H1 (cell line): ENCODE data around the gene SLC2A13. TPM values are rescaled to one million over a fixed set of nuclear protein-coding genes. Genes with fewer than 3 reads are reported as not detected.
A peak's percentile ranks its signal among the peaks of the same experiment; 100 is the strongest.

Experiments used
- BCL11A ChIP-seq, 2 experiments: IDR thresholded peaks; one replicate each; pipeline ENCODE4 v1.6.1; 2011; ENCODE audit warnings: low read depth in 2 of 2, low read length in 2 of 2, mild to moderate bottlenecking in 2 of 2
- E2F6 ChIP-seq: IDR thresholded peaks from 2 replicates; pipeline ENCODE4 v1.6.1; 2012; ENCODE audit warnings: inconsistent platforms
- KDM1A ChIP-seq: fragments of 200-600, 300-600 bp; sonication (generic); IDR thresholded peaks from 2 replicates; pipeline ENCODE4 v1.7.1; 2016; ENCODE audit warnings: mild to moderate bottlenecking, low read length, borderline replicate concordance
- RAD21 ChIP-seq, 2 experiments: IDR thresholded peaks in 1 of 2; conservative IDR thresholded peaks in 1 of 2; 2 replicates each; pipeline ENCODE4 v1.6.1; 2011; ENCODE audit warnings: low read depth in 2 of 2, low read length in 2 of 2, improper control_type of control experiment in 1 of 2, inconsistent platforms in 1 of 2, mild to moderate bottlenecking in 1 of 2, moderate library complexity in 1 of 2
- RNF2 ChIP-seq: fragments of 200-900, 300-1000 bp; sonication (generic); IDR thresholded peaks from 2 replicates; pipeline ENCODE4 v1.7.1; 2016; ENCODE audit warnings: borderline replicate concordance, low read depth, mild to moderate bottlenecking, antibody characterized with exemption, low read length; ENCODE audit not compliant: poor library complexity, severe bottlenecking; ENCODE audit errors: missing control alignments
- SUZ12 ChIP-seq: fragments of 200-600 bp; sonication (generic); IDR thresholded peaks from 2 replicates; pipeline ENCODE4 v1.6.1; 2012; ENCODE audit warnings: mild to moderate bottlenecking, inconsistent platforms, low read length, moderate library complexity, mixed read lengths
- polyA plus RNA-seq, 7 experiments: library from polyadenylated mRNA; depleted of rRNA in 3 of 7; stranded (reverse) in 5 of 7; unstranded in 2 of 7; fragments of >200 nt in 5 of 7; fragments of 200-250 nt in 2 of 7; gene quantifications; 1 replicate in 5 of 7; 2 replicates in 1 of 7; 4 replicates in 1 of 7; pipeline versions ENCODE4 v1.2.1 to v1.2.3, GENCODE V29; 2011 to 2013; ENCODE audit warnings: missing spikeins in 2 of 7, mixed read lengths in 2 of 7
- total RNA-seq: library from RNA; stranded (reverse); fragmentation: NEBNext Ultra II Directional; extraction: Animal tissue kit (Norgen Biotek cat#: 25700); gene quantifications from 2 replicates; pipeline ENCODE4 v1.2.1, GENCODE V29; 2021
- TF ChIP-seq, protein P1 (sequence below): IDR thresholded peaks from 2 replicates; pipeline ENCODE4 v1.6.1; 2012; ENCODE audit warnings: inconsistent platforms

SLC2A13 gene
- total and polyA plus RNA-seq, 2 of the 8 experiments (the other 6 are each of a cell fraction or from before 2014, with no cell fraction given), result 2.8 to 9.6 TPM

DNA sequence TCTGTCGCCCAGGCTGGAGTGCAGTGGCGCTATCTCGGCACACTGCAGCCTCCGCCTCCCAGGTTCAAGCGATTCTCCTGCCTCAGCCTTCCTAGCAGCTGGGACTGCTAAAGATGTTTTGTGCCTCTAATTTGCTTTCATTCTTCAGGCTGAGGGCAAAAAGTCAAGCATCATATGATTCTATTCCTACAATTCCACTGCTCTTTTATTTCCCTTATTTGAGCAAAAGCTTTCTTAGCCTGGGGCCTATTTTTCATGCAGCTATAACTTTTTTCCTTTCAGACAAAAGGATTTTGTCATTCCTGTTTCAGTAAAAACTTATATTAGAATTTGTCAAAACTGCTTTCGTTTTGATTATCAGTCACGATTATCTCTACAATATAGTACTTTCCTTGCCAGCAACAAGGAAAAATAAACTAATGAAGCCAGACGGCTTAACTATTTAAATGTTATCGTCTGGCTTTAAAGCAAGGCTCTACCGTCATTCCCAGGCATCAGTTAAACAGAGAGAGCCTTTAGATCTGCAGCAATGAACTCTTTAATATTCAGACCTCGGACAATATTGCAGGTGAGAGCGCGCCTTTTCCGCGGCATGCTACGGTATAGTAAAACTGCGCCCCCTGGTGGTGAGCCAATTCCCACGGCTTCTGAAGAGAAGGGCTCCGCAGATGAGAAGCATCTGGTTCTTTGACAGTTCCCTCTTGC, 1.4 kb upstream of the SLC2A13 start (continued):
- TF ChIP-seq RAD21 (IDR thresholded peaks at IDR 0.05 in 1 of 2, conservative IDR thresholded peaks at IDR 0.05 in 1 of 2; ENCODE audit: low read depth in 2 of 2, low read length in 2 of 2), result peak; percentile 77 to 84
- TF ChIP-seq, protein P1, sequence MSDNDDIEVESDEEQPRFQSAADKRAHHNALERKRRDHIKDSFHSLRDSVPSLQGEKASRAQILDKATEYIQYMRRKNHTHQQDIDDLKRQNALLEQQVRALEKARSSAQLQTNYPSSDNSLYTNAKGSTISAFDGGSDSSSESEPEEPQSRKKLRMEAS, result peak; percentile 82
- no peak for TF ChIP-seq SUZ12
- TF ChIP-seq BCL11A (IDR thresholded peaks at IDR 0.05; ENCODE audit: low read depth in 2 of 2, low read length in 2 of 2), result no peak
- no peak for TF ChIP-seq RNF2
- peak; percentile 94 for TF ChIP-seq E2F6
- TF ChIP-seq KDM1A, result no peak
